GM12891 (cell line): ENCODE measurements around the gene KLK3.
A peak's percentile ranks its signal among the peaks of the same experiment; 100 is the strongest.

Source experiments
- DNase-seq: peaks from one replicate; pipeline ENCODE4 v3.0.0; 2011; ENCODE audit warnings: low spot score; ENCODE audit not compliant: insufficient read length
- FAIRE-seq: peaks from 2 replicates; lab custom pipeline; 2011; peaks lifted over from hg19 to GRCh38; lab: Jason Lieb, UNC
- PAX5 ChIP-seq: IDR thresholded peaks from 2 replicates; pipeline ENCODE4 v1.6.1; 2011; ENCODE audit warnings: low read length, moderate library complexity, mild to moderate bottlenecking; ENCODE audit not compliant: insufficient read depth, severe bottlenecking
- POLR2A ChIP-seq: IDR thresholded peaks from 2 replicates; pipeline ENCODE4 v1.6.1; 2011; ENCODE audit warnings: low read depth, low read length, control low read depth
- POLR2AphosphoS5 ChIP-seq: IDR thresholded peaks from 2 replicates; pipeline ENCODE4 v1.6.1; 2011; ENCODE audit warnings: low read depth, low read length, control low read depth
- POU2F2 ChIP-seq: IDR thresholded peaks from 2 replicates; pipeline ENCODE4 v1.6.1; 2011; ENCODE audit warnings: low read depth, mild to moderate bottlenecking, control low read depth, low read length, moderate library complexity
- SPI1 ChIP-seq: IDR thresholded peaks from 2 replicates; pipeline ENCODE4 v1.6.1; 2011; ENCODE audit warnings: low read depth, low read length, control low read depth
- TAF1 ChIP-seq: IDR thresholded peaks from 2 replicates; pipeline ENCODE4 v1.6.1; 2011; ENCODE audit warnings: low read depth, low read length, control low read depth

KLK3 gene

GRCh38 chr19:50858886-50859285, 4.2 kb downstream of the KLK3 start:
- FAIRE-seq: no peak
- no peak for DNase-seq
- no peak for TF ChIP-seq POLR2A
- no peak for TF ChIP-seq TAF1
- no peak for TF ChIP-seq POU2F2
- no peak for TF ChIP-seq SPI1
- TF ChIP-seq PAX5: no peak
- no peak for TF ChIP-seq POLR2AphosphoS5

GRCh38 chr19:50859849-50860248, 5.1 kb downstream of the KLK3 start:
- FAIRE-seq (no peak), DNase-seq (no peak)
- TF ChIP-seq POLR2AphosphoS5: no peak

- no peak for DNase-seq
- TF ChIP-seq SPI1: no peak
- TF ChIP-seq POU2F2: no peak
- TF ChIP-seq TAF1: no peak
- no peak for TF ChIP-seq POLR2A
- TF ChIP-seq POLR2AphosphoS5: no peak
- no peak for TF ChIP-seq PAX5
- no peak for FAIRE-seq
Measured at GRCh38 chr19:50861010-50861409, 6.3 kb downstream of the KLK3 start.

DNA sequence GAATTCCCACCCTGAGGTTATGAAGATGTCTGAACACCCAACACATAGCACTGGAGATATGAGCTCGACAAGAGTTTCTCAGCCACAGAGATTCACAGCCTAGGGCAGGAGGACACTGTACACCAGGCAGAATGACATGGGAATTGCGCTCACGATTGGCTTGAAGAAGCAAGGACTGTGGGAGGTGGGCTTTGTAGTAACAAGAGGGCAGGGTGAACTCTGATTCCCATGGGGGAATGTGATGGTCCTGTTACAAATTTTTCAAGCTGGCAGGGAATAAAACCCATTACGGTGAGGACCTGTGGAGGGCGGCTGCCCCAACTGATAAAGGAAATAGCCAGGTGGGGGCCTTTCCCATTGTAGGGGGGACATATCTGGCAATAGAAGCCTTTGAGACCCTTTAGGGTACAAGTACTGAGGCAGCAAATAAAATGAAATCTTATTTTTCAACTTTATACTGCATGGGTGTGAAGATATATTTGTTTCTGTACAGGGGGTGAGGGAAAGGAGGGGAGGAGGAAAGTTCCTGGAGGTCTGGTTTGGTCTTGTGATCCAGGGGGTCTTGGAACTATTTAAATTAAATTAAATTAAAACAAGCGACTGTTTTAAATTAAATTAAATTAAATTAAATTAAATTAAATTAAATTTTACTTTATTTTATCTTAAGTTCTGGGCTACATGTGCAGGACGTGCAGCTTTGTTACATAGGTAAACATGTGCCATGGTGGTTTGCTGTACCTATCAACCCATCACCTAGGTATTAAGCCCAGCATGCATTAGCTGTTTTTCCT, 7.0 kb downstream of the KLK3 start:
- TF ChIP-seq SPI1 (no peak), TAF1 (no peak), POLR2A (no peak), PAX5 (no peak), POU2F2 (no peak), POLR2AphosphoS5 (no peak)
- FAIRE-seq: no peak
- no peak for DNase-seq

- DNase-seq (no peak), FAIRE-seq (no peak)
- TF ChIP-seq POLR2AphosphoS5: no peak
Measured at GRCh38 chr19:50869479-50869878, 14.8 kb downstream of the KLK3 start.

GRCh38 chr19:50870417-50871089, 15.8 kb downstream of the KLK3 start:
- peak; percentile 51 for DNase-seq
- FAIRE-seq: peak; percentile 84
- TF ChIP-seq POU2F2 (peak; percentile 54; the same call in 1 of the 2 replicates), POLR2A (0 out of 2 replicates have a peak, but pooled peaks have one; percentile 29), TAF1 (no peak), POLR2AphosphoS5 (no peak), SPI1 (no peak)

DNA sequence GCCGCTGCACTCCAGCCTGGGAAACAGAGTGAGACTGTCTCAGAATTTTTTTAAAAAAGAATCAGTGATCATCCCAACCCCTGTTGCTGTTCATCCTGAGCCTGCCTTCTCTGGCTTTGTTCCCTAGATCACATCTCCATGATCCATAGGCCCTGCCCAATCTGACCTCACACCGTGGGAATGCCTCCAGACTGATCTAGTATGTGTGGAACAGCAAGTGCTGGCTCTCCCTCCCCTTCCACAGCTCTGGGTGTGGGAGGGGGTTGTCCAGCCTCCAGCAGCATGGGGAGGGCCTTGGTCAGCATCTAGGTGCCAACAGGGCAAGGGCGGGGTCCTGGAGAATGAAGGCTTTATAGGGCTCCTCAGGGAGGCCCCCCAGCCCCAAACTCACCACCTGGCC, 18.3 kb downstream of the KLK3 start, which contains the start of gene KLK2:
TSS of gene KLK2 (plus strand) at position 384 of the 400 bp plus-strand sequence. CDS start 35 bp downstream, outside the sequence.
- TF ChIP-seq SPI1 (no peak), TAF1 (no peak), PAX5 (no peak), POU2F2 (no peak), POLR2AphosphoS5 (no peak)
- no peak for DNase-seq
- FAIRE-seq: no peak

DNA sequence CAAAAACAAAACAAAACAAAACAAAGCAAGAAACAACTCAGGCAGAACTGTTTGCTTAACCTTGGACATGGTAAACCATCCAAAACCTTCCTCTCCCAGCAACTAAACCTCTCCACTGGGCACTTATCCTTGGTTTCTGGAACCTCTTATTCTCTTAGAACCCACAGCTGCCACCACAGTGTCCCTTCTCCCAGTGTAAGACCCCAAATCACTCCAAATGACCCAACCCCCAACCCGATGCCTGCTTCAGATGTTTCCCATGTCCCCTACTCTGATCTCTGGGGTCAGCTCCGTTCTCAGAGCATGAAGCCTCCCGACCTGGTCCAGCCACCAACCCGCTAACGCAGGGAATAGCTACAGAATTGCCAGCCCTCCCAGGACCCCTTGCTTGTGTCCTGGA, 19.5 kb downstream of the KLK3 start:
- no peak for TF ChIP-seq POLR2AphosphoS5
- no peak for TF ChIP-seq SPI1
- no peak for TF ChIP-seq POU2F2
- no peak for TF ChIP-seq TAF1
- no peak for TF ChIP-seq PAX5
- no peak for TF ChIP-seq POLR2A
- no peak for DNase-seq
- FAIRE-seq: no peak

DNA sequence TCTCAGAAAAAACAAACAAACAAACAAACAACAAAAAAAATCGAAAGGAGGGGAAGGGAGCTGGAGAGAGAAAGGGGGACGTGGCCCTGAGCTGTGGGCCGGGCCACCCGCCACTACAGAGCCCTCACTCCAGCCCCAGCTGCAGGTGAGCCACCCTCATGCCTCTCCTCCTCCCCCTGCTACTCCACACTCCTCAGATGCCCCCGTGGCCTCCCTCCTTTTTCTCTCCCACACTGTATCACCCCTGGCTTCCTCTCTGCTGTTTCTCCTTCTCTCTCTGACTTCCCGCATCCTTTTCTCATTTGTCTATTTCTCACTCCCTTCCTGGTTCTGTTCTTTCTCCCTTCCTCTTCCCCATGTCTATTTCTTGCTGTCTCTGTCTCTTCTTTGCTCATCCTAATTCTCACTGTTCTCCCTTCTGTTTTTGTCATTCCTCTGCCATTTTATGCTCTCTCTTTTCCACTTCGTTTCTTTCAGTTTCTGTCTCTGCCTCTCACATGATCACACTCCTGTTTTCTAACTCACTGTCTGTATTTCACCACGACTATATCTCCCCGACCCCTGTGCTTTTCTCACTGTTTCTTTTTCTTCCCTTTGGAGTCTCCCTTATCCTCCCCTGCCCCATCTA, 21.2 kb downstream of the KLK3 start:
- TF ChIP-seq POU2F2 (no peak), SPI1 (peak; percentile 23; the same call in 1 of the 2 replicates)
- peak; percentile 37 for DNase-seq
- peak; percentile 85 for FAIRE-seq

- FAIRE-seq (no peak), DNase-seq (no peak)
- TF ChIP-seq SPI1 (no peak), PAX5 (no peak)
Measured at GRCh38 chr19:50876456-50876855, 21.7 kb downstream of the KLK3 start.

DNA sequence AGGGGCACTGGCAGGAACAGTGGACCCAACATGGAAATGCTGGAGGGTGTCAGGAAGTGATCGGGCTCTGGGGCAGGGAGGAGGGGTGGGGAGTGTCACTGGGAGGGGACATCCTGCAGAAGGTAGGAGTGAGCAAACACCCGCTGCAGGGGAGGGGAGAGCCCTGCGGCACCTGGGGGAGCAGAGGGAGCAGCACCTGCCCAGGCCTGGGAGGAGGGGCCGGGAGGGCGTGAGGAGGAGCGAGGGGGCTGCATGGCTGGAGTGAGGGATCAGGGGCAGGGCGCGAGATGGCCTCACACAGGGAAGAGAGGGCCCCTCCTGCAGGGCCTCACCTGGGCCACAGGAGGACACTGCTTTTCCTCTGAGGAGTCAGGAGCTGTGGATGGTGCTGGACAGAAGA, 22.6 kb downstream of the KLK3 start:
- FAIRE-seq (no peak), DNase-seq (no peak)
- TF ChIP-seq PAX5: no peak
- TF ChIP-seq POU2F2: no peak
- no peak for TF ChIP-seq POLR2A
- TF ChIP-seq POLR2AphosphoS5: no peak
- TF ChIP-seq SPI1: no peak
- no peak for TF ChIP-seq TAF1
